ENCODE results near the gene ZNF124. TPM values are rescaled to one million over a fixed set of nuclear protein-coding genes. Genes with fewer than 3 reads are reported as not detected.

The ZNF124 gene
- total and polyA plus RNA-seq, 2 of the 13 experiments (the other 11 are each of a cell fraction or from before 2014, with no cell fraction given) = 9.7 to 134 TPM

DNA sequence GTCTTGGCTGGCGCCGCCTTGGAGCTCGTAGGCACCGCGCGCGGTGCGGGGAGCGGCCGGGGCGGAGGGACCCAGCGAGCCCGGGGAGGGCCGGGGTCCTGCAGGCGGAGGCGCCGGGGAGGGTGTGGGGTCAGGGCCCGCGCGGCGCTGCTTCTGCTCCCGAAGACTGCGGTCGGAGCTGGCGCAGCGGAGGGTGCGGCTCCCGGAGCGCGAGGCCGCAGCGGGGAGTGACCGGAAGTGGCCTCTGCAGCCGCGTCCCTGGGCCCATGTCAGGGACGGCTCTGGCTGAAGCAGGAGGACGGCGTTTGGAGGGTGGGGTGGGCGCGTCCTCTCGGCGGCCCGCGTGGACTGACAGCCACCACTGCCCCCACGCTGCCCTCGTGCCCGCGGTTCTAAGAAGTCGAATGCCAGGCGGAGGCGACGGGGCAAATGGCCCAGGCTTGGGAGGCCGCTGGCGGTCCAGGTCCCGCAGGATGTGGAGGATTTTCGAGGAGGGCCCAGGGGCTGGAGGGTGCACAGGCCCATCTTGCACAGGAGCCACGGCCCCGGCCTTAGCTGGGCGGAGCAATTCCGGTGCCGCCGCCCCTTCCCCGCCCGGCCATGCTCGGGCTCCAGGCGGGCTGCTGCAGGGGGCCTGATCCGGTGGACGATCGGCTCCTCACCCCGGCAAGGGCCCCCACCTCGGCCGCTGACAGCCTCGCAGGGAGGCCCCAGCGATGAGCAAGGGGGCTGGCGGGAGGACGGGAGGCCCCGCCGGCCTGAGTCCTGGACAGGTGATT lies 59.9 kb downstream of the ZNF124 start (continued):
- no peak for TF ChIP-seq LCORL (IDR thresholded peaks at IDR 0.05)
- TF ChIP-seq LCORL (CRISPR knock-in tag; IDR thresholded peaks at IDR 0.05) = peak; percentile 61
- TF ChIP-seq SCMH1 (CRISPR knock-in tag; IDR thresholded peaks at IDR 0.05; ENCODE audit: borderline replicate concordance) = no peak
- peak; percentile 86; the same call in 1 of the 2 replicates for TF ChIP-seq ZNF446 (CRISPR knock-in tag; IDR thresholded peaks at IDR 0.05)
- no peak for TF ChIP-seq U2AF1 (optimal IDR thresholded peaks at IDR 0.05; ENCODE audit: low read depth, low read length)
- no peak for TF ChIP-seq HMGA1 (CRISPR knock-in tag; conservative IDR thresholded peaks at IDR 0.05)
- TF ChIP-seq NCOA1 (CRISPR knock-in tag; IDR thresholded peaks at IDR 0.05) = no peak
- TF ChIP-seq, protein P1, sequence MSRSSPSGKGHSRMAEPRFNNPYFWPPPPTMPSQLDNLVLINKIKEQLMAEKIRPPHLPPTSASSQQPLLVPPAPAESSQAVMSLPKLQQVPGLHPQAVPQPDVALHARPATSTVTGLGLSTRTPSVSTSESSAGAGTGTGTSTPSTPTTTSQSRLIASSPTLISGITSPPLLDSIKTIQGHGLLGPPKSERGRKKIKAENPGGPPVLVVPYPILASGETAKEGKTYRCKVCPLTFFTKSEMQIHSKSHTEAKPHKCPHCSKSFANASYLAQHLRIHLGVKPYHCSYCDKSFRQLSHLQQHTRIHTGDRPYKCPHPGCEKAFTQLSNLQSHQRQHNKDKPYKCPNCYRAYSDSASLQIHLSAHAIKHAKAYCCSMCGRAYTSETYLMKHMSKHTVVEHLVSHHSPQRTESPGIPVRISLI (CRISPR knock-in tag; IDR thresholded peaks at IDR 0.05; ENCODE audit: borderline replicate concordance) = no peak
- TF ChIP-seq, protein P2, sequence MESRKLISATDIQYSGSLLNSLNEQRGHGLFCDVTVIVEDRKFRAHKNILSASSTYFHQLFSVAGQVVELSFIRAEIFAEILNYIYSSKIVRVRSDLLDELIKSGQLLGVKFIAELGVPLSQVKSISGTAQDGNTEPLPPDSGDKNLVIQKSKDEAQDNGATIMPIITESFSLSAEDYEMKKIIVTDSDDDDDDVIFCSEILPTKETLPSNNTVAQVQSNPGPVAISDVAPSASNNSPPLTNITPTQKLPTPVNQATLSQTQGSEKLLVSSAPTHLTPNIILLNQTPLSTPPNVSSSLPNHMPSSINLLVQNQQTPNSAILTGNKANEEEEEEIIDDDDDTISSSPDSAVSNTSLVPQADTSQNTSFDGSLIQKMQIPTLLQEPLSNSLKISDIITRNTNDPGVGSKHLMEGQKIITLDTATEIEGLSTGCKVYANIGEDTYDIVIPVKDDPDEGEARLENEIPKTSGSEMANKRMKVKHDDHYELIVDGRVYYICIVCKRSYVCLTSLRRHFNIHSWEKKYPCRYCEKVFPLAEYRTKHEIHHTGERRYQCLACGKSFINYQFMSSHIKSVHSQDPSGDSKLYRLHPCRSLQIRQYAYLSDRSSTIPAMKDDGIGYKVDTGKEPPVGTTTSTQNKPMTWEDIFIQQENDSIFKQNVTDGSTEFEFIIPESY (CRISPR knock-in tag; IDR thresholded peaks at IDR 0.05) = no peak
- TF ChIP-seq, protein P3, sequence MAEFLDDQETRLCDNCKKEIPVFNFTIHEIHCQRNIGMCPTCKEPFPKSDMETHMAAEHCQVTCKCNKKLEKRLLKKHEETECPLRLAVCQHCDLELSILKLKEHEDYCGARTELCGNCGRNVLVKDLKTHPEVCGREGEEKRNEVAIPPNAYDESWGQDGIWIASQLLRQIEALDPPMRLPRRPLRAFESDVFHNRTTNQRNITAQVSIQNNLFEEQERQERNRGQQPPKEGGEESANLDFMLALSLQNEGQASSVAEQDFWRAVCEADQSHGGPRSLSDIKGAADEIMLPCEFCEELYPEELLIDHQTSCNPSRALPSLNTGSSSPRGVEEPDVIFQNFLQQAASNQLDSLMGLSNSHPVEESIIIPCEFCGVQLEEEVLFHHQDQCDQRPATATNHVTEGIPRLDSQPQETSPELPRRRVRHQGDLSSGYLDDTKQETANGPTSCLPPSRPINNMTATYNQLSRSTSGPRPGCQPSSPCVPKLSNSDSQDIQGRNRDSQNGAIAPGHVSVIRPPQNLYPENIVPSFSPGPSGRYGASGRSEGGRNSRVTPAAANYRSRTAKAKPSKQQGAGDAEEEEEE (CRISPR knock-in tag; IDR thresholded peaks at IDR 0.05; ENCODE audit: borderline replicate concordance) = no peak
- no peak for TF ChIP-seq ZNF260 (CRISPR knock-in tag; IDR thresholded peaks at IDR 0.05; ENCODE audit: borderline replicate concordance, low read depth)
- TF ChIP-seq, protein P4, sequence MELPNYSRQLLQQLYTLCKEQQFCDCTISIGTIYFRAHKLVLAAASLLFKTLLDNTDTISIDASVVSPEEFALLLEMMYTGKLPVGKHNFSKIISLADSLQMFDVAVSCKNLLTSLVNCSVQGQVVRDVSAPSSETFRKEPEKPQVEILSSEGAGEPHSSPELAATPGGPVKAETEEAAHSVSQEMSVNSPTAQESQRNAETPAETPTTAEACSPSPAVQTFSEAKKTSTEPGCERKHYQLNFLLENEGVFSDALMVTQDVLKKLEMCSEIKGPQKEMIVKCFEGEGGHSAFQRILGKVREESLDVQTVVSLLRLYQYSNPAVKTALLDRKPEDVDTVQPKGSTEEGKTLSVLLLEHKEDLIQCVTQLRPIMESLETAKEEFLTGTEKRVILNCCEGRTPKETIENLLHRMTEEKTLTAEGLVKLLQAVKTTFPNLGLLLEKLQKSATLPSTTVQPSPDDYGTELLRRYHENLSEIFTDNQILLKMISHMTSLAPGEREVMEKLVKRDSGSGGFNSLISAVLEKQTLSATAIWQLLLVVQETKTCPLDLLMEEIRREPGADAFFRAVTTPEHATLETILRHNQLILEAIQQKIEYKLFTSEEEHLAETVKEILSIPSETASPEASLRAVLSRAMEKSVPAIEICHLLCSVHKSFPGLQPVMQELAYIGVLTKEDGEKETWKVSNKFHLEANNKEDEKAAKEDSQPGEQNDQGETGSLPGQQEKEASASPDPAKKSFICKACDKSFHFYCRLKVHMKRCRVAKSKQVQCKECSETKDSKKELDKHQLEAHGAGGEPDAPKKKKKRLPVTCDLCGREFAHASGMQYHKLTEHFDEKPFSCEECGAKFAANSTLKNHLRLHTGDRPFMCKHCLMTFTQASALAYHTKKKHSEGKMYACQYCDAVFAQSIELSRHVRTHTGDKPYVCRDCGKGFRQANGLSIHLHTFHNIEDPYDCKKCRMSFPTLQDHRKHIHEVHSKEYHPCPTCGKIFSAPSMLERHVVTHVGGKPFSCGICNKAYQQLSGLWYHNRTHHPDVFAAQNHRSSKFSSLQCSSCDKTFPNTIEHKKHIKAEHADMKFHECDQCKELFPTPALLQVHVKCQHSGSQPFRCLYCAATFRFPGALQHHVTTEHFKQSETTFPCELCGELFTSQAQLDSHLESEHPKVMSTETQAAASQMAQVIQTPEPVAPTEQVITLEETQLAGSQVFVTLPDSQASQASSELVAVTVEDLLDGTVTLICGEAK (IDR thresholded peaks at IDR 0.05) = no peak
- TF ChIP-seq, protein P4 (CRISPR knock-in tag; IDR thresholded peaks at IDR 0.05) = peak; percentile 12; the same call in 1 of the 2 replicates

Measured in HepG2 (cell line).